A673 (cell line): Measurements from ENCODE around the gene KIR2DL3.

Experiments used
- CTCF ChIP-seq: fragments of 300-800, 200-600 bp; sonication (generic); conservative IDR thresholded peaks from 2 replicates; pipeline ENCODE4 v1.5.1; 2017; ENCODE audit warnings: low read depth, mild to moderate bottlenecking, antibody characterized with exemption, low read length, moderate library complexity, mixed read lengths
- EZH2 ChIP-seq: fragments of 200-600 bp; sonication (generic); IDR thresholded peaks from 2 replicates; pipeline ENCODE4 v1.6.1; 2017; ENCODE audit warnings: borderline replicate concordance, low read depth, mild to moderate bottlenecking, mixed read lengths, antibody characterized with exemption, low read length; ENCODE audit not compliant: poor library complexity, severe bottlenecking

DNA sequence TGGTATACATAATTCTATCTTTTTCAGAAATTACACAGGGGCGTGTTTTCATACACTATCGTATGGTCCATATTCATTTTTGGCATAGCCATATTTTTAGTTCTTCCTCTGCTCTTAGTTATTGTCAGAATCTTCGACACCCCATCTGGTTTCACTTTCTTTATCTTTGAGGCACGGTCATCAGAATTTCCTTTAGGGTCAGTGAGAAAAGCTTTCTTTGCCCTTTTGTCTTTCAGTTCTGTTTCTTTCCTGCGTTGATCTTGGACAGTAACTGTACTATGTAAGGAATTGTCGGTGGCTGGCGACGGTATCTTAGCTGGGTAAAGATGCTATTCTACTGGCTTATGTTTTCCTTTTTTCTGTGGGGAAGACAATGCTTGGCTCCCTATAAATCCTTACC lies 54.5 kb downstream of the KIR2DL3 start:
- TF ChIP-seq CTCF = no peak
- TF ChIP-seq EZH2 = no peak
